ENCODE data around the gene DHFR2.
"Not testable (repeated sequence)": the region's sequence is repeated elsewhere in the genome, so short reads cannot be mapped to it uniquely, and the experiment has no call there.

DHFR2 gene

DNA sequence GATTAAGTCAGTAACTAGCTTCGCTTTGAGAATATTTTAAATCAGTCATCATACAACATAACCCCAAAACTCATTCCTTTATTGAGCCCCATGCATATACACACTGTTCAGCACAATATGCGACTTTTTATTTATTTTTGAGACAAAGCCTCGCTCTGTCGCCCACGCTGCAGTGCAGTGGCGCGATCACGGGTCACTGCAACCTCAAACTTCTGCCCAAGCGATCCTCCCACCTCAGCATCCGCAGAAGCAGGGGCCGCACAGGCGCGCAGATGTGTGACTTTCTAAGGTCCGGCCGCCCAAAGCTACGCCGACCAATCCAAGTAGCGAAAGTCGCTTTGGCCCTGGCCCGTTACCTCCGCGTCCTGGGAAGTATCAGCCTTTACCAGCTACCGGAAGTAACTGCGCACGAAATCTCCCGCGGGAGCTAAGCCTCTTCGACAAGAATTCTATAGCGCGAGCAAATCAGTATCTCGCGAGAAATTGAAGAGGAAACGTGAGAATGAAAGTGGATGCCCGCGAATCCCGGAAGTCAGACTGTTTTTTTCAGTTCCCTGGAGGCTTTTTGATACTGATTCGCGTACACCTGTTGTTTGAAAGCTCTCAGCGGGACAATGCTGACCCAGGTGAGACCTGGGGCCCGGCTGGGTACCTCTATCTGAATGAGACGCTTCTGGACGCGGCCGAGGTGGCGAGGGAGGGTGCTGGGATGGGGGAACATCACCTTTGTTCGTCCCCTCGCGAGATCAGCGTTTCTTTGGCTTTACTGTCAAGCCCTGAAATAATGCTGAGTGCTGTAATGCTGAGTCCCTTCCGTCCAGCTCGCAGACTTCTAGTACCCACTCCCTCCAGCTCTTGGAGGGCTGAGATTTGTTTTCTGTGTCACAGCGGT is at the start of gene DHFR2, which contains the start of gene NSUN3:
Gene DHFR2 (minus strand): TSS at position 404 of the 892 bp plus-strand sequence. CDS start 1,405 bp downstream, outside the sequence.
Gene NSUN3 (plus strand): TSS at position 549 of the 892 bp plus-strand sequence. CDS start 66 bp downstream, at position 615.
- peaks cover 42% of the 10 kb centered on the region for H3K4me1 Mint-ChIP-seq (ENCODE audit: low read depth)
- peak within 1 kb of the TSS; percentile 94 for H3K4me3 Mint-ChIP-seq
- H3K9me3 Mint-ChIP-seq: peaks cover 11% of the 10 kb centered on the region
- intact Hi-C loops (cut with micrococcal nuclease): loop anchor here (1.0 kb wide), 1 partner anchor 82 kb away; the partner anchor contains the start of gene ARL13B
- no peaks in the 10 kb centered on the region for H3K27me3 Mint-ChIP-seq
- peaks cover 50% of the 10 kb centered on the region for H3K36me3 Mint-ChIP-seq (ENCODE audit: low read depth)
- H3K27ac Mint-ChIP-seq: peak within 1 kb of the TSS; percentile 100

- H3K9me3 Mint-ChIP-seq: no peaks in the 10 kb centered on the region
- peaks cover 58% of the 10 kb centered on the region for H3K36me3 Mint-ChIP-seq (ENCODE audit: low read depth)
- H3K27me3 Mint-ChIP-seq: no peaks in the 10 kb centered on the region
- intact Hi-C loops (cut with micrococcal nuclease): no loop called here
- H3K27ac Mint-ChIP-seq: no peak overlapping the region
- H3K4me3 Mint-ChIP-seq: no peak overlapping the region
- H3K4me1 Mint-ChIP-seq (ENCODE audit: low read depth): no peaks in the 10 kb centered on the region
Measured at GRCh38 chr3:94110854-94111253, 48.1 kb upstream of the DHFR2 start.

- H3K27me3 Mint-ChIP-seq, H3K9me3 Mint-ChIP-seq, H3K27ac Mint-ChIP-seq: not testable (repeated sequence)
Measured at GRCh38 chr3:94110232-94110631, 47.5 kb upstream of the DHFR2 start.

GRCh38 chr3:94106268-94106667 is 43.6 kb upstream of the DHFR2 start:
- Mint-ChIP-seq H3K27ac (no peak overlapping the region), H3K4me1 (ENCODE audit: low read depth) (no peaks in the 10 kb centered on the region), H3K27me3 (no peaks in the 10 kb centered on the region), H3K36me3 (ENCODE audit: low read depth) (peaks cover 47% of the 10 kb centered on the region), H3K4me3 (no peak overlapping the region), H3K9me3 (no peaks in the 10 kb centered on the region)
- intact Hi-C loops (cut with micrococcal nuclease): no loop called here

More at GRCh38 chr3:94110232-94110631, 47.5 kb upstream of the DHFR2 start:
- H3K36me3 Mint-ChIP-seq (ENCODE audit: low read depth): peaks cover 63% of the 10 kb centered on the region
- H3K4me1 Mint-ChIP-seq (ENCODE audit: low read depth); intact Hi-C loops (cut with micrococcal nuclease); H3K4me3 Mint-ChIP-seq: not testable (repeated sequence)

DNA sequence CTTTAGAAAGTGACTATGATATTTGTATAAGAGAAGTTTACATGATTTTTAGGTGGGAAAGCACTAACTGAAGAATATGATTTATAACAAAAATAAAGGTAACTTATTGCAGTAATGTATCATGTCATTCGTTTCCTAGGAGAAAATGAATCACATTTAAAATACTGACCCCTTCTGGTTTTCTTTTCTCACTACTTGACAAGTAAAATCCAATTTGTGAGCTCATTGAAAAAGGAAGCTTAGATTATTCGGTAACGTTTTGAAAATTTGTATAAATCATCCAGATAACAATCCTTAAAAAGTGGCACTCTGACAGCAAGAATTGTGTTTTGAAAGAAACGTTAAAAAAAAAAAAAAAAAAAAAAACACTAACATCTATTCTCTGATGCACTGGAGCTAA is 39.1 kb upstream of the DHFR2 start:
- H3K9me3 Mint-ChIP-seq: no peaks in the 10 kb centered on the region
- intact Hi-C loops (cut with micrococcal nuclease): no loop called here
- no peak overlapping the region for H3K4me3 Mint-ChIP-seq
- H3K27me3 Mint-ChIP-seq: no peaks in the 10 kb centered on the region
- H3K4me1 Mint-ChIP-seq (ENCODE audit: low read depth): peaks cover 21% of the 10 kb centered on the region
- peaks cover 51% of the 10 kb centered on the region for H3K36me3 Mint-ChIP-seq (ENCODE audit: low read depth)
- no peak overlapping the region for H3K27ac Mint-ChIP-seq

GRCh38 chr3:94099311-94099710 is 36.6 kb upstream of the DHFR2 start:
- Mint-ChIP-seq H3K4me1 (ENCODE audit: low read depth) (peaks cover 26% of the 10 kb centered on the region), H3K4me3 (no peak overlapping the region), H3K27me3 (no peaks in the 10 kb centered on the region), H3K36me3 (ENCODE audit: low read depth) (peaks cover 61% of the 10 kb centered on the region), H3K27ac (peak overlapping the region; percentile 25), H3K9me3 (no peaks in the 10 kb centered on the region)
- intact Hi-C loops (cut with micrococcal nuclease): no loop called here

GRCh38 chr3:94098452-94098851 is 35.7 kb upstream of the DHFR2 start:
- Mint-ChIP-seq H3K27ac (peak overlapping the region; percentile 40), H3K36me3 (ENCODE audit: low read depth) (peaks cover 65% of the 10 kb centered on the region)

DNA sequence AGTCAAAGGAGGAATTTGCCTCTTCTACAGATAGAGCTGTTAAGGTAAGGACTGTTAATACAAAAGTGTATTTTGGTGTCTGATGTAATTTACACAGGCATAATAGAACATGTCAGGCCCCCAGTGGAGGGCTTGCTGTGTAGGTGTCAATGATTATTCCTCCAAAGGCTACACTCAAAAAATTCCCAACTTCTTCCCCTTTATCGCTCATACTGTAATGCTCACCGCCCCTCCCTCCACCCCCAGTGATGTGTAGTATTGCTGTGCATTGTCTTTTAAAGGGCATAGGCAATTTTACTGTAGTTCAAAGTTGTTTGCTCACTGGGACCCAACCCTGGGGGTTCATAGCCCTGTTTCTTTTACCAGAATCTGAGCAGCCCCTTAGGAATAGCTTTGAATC is 32.4 kb upstream of the DHFR2 start:
- intact Hi-C loops (cut with micrococcal nuclease): no loop called here
- Mint-ChIP-seq H3K27ac (peak overlapping the region; percentile 54), H3K4me3 (no peak overlapping the region)

More at GRCh38 chr3:94098452-94098851, 35.7 kb upstream of the DHFR2 start:
- Mint-ChIP-seq H3K27me3 (no peaks in the 10 kb centered on the region), H3K9me3 (no peaks in the 10 kb centered on the region), H3K4me3 (no peak overlapping the region), H3K4me1 (ENCODE audit: low read depth) (peaks cover 26% of the 10 kb centered on the region)
- intact Hi-C loops (cut with micrococcal nuclease): no loop called here

DNA sequence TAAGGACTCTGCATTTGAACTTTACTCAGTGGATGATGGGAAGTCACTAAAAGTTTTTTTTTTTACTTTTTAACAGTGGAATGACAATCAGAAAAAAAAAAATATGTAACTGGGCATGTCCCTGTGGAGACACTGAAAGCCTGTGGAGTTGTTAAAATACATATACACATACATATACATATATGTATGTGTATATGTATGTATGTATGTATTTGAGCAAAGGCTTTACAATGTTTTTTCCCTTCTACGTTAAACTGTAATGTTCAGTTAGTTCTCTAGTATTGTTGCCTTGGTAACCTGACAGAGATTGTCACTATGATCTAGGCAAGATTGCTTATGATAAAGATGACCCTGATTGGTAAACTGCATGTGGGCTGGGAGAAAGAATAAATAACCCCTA is 30.4 kb upstream of the DHFR2 start:
- Mint-ChIP-seq H3K4me3 (no peak overlapping the region), H3K36me3 (ENCODE audit: low read depth) (peaks cover 71% of the 10 kb centered on the region), H3K4me1 (ENCODE audit: low read depth) (peaks cover 38% of the 10 kb centered on the region), H3K27me3 (no peaks in the 10 kb centered on the region), H3K9me3 (no peaks in the 10 kb centered on the region), H3K27ac (no peak overlapping the region)
- intact Hi-C loops (cut with micrococcal nuclease): no loop called here

More for the DNA sequence above, 32.4 kb upstream of the DHFR2 start:
- H3K9me3 Mint-ChIP-seq: no peaks in the 10 kb centered on the region
- no peaks in the 10 kb centered on the region for H3K27me3 Mint-ChIP-seq
- peaks cover 49% of the 10 kb centered on the region for H3K4me1 Mint-ChIP-seq (ENCODE audit: low read depth)
- H3K36me3 Mint-ChIP-seq (ENCODE audit: low read depth): peaks cover 75% of the 10 kb centered on the region

- H3K27ac Mint-ChIP-seq: peak overlapping the region; percentile 12
- H3K4me3 Mint-ChIP-seq: no peak overlapping the region
- H3K36me3 Mint-ChIP-seq (ENCODE audit: low read depth): peaks cover 70% of the 10 kb centered on the region
- H3K9me3 Mint-ChIP-seq: no peaks in the 10 kb centered on the region
- H3K27me3 Mint-ChIP-seq: no peaks in the 10 kb centered on the region
- intact Hi-C loops (cut with micrococcal nuclease): no loop called here
- peaks cover 28% of the 10 kb centered on the region for H3K4me1 Mint-ChIP-seq (ENCODE audit: low read depth)
Measured at GRCh38 chr3:94092086-94092485, 29.4 kb upstream of the DHFR2 start.

GRCh38 chr3:94089126-94089525 is 26.4 kb upstream of the DHFR2 start:
- H3K27me3 Mint-ChIP-seq: no peaks in the 10 kb centered on the region
- no peak overlapping the region for H3K27ac Mint-ChIP-seq
- H3K4me1 Mint-ChIP-seq (ENCODE audit: low read depth): peaks cover 23% of the 10 kb centered on the region
- intact Hi-C loops (cut with micrococcal nuclease): no loop called here
- H3K9me3 Mint-ChIP-seq: no peaks in the 10 kb centered on the region
- peaks cover 60% of the 10 kb centered on the region for H3K36me3 Mint-ChIP-seq (ENCODE audit: low read depth)
- no peak overlapping the region for H3K4me3 Mint-ChIP-seq

DNA sequence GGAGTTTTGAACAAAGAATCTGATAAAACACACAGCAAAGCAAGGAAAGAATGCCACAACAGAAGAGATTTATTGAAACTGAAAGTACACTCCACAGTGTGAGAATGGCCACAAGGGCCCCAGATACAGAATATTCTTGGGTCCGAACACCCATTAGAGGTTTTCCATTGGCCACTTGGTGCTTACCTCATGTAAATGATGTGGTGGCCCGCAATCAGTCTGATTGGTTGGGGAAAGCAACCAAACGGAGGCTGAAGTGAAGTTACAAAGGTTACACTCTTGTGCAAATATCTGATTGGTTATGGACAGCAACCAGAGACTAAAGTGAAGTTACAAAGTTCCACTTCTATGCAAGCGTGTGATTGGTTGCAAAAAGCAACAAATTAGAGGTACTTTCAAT is 20.5 kb upstream of the DHFR2 start:
- H3K4me1 Mint-ChIP-seq (ENCODE audit: low read depth): peaks cover 32% of the 10 kb centered on the region
- no peak overlapping the region for H3K27ac Mint-ChIP-seq
- H3K36me3 Mint-ChIP-seq (ENCODE audit: low read depth): peaks cover 72% of the 10 kb centered on the region
- H3K9me3 Mint-ChIP-seq: no peaks in the 10 kb centered on the region
- no peak overlapping the region for H3K4me3 Mint-ChIP-seq
- intact Hi-C loops (cut with micrococcal nuclease): no loop called here
- no peaks in the 10 kb centered on the region for H3K27me3 Mint-ChIP-seq

- Mint-ChIP-seq H3K27ac (no peak overlapping the region), H3K4me1 (ENCODE audit: low read depth) (peaks cover 40% of the 10 kb centered on the region), H3K27me3 (no peaks in the 10 kb centered on the region), H3K4me3 (no peak overlapping the region), H3K9me3 (no peaks in the 10 kb centered on the region), H3K36me3 (ENCODE audit: low read depth) (peaks cover 69% of the 10 kb centered on the region)
- intact Hi-C loops (cut with micrococcal nuclease): no loop called here
Measured at GRCh38 chr3:94082391-94082937, 19.7 kb upstream of the DHFR2 start.

DNA sequence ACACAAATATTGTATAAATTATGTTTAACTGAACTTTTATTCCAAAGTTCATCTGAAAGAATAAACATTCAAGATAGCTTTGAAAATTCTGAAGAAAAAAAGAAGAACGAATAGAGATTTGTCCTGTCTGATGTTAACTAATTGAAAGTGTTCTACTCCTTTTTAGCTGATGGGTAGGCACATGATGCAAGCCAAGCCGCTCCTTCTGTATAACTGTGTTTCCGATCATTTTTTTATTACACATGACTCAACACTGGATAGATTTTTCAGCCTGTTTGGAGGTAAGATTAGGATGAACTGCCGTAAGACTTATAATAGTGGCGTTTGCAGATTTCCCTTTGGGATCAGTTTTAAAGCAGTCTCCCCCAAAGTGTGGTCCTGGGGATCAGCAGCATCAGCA is 19.2 kb upstream of the DHFR2 start:
- peaks cover 72% of the 10 kb centered on the region for H3K36me3 Mint-ChIP-seq (ENCODE audit: low read depth)
- intact Hi-C loops (cut with micrococcal nuclease): no loop called here
- peaks cover 40% of the 10 kb centered on the region for H3K4me1 Mint-ChIP-seq (ENCODE audit: low read depth)
- H3K4me3 Mint-ChIP-seq: no peak overlapping the region
- H3K27ac Mint-ChIP-seq: no peak overlapping the region
- no peaks in the 10 kb centered on the region for H3K27me3 Mint-ChIP-seq
- no peaks in the 10 kb centered on the region for H3K9me3 Mint-ChIP-seq

All from dendritic cell treated with granulocyte-macrophage colony-stimulating factor and Interleukin-4, amounts not matched to agents 40 ng/mL and 50 ng/mL, for 4 days (primary cell).